CD4-positive, alpha-beta T cell treated with Interleukin-6 at 100 ng/mL for 8 hours (primary cell): ENCODE measurements around the gene COQ9.
A peak's percentile ranks its signal among the peaks of the same experiment; 100 is the strongest.

ENCODE experiments used
- DNase-seq: peaks from one replicate; pipeline ENCODE4 v3.0.0-alpha.2; 2020; ENCODE audit warnings: mixed read lengths, low spot score

The COQ9 gene

DNA sequence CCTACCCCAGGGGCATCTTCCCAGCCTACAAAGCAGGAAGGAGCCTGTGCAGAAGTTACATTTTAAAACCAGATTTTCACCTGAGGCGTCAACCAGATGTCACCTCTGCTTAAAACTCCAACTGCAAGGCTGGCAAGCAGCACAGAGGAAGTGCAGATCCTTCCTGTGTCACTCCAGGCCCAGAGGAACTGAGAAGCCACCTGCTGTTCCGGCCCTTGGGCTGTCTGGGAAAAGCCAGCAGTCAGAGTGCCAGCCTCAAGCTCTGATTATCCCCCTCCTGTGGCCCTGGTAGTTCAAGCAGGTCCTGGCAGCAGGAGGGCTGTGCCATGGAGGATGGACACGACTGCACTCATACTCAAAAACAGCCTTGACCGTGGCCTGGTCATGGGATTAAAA lies 25.4 kb downstream of the COQ9 start:
- DNase-seq, result no peak

GRCh38 chr16:57473176-57473840 lies 26.0 kb downstream of the COQ9 start:
- DNase-seq, result no peak

DNA sequence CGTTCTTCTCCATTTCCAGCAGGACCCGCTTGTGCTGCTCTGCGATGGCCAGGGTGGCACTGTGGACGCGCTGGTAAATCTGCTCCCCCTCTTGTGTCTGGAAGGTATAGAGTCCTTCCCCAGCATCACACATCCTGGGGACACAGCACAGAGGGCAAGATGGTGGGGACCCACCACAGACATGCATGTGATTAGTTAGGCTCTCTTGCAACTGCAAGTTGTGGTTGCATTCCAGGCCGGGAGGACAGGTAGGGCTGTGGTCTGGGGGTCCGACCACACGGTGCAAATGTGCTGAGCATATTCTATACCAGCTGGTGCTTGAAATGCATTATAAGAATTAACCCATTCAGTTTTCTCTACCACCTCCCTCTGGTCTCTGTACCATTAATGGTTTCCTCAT lies 26.6 kb downstream of the COQ9 start:
- no peak for DNase-seq

- DNase-seq, result no peak
Measured at GRCh38 chr16:57474671-57475661, 27.7 kb downstream of the COQ9 start.

GRCh38 chr16:57475711-57476339 lies 28.5 kb downstream of the COQ9 start:
- DNase-seq, result peak; percentile 65

DNA sequence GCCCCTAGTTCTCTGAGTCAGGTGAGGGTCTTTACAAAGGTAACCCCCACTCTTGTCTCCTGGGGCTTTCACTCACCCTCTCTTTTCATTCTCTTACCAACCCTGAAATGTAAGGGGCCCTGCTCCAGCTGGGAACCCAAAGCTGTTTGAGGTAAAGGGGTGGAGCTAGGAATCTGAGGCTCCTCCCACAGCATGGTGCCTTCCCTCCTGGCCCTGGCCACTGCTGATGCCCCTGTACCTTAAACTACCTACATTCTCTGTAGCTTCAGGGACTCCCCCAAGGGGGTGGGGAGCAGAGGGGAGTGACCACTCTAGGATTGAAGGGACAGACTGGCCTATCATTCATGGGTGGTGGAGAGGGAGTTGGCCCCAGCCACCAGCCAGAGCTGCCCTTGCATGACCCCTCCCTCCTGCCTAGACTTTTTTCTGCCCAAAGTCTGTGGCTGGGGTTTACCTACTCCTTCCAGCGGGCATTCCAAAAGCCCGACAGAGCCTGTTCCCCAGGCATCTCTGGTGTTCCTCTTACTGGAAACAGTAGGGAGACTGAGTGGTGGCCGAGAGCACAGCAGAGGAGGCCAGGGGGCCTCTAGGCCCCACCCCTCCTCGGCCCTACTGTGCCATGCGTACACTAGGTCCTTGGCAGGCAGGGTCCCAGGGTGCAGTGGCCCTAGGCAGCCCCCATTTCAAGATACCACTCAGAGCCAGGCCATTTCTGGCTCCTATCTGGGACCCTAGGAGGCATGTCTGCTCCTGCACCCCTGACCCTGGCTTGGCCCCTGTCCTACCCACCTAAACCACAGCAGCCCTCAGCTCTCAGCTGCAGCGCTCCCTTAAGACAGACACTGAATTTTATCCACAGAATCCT lies 29.5 kb downstream of the COQ9 start:
- DNase-seq, result no peak

DNA sequence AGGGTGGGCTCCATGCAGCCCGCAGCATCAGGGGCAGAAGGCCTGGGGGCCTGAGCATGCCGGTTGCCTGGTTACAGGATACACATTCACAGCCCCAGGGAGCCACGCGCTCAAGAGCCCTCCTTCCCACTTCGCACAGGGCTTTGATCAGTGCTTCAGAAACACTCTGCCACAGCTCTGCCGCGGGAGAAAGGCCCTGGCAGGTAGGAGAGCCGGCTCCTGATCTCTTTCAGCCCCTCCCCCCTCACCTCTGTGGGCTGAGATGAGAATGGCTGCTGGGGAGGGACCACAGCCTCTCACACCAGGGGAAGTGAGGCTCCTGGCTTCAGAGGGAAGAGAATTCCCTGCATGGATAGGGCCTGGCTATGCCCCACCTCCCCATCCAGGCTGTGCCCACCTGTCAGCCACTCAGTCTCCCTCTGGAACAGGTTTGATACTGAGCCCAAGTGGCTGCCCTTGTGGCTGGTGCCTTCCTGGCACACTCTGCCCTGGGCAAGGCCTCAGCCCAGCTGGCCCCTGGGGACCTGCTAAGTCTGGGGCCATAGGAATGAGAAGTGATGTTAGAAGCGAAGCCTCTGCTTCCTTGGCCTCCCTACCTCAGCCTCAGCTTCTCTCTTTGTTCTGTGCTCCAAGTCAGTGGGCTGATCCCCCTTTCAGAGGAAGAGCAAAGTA lies 30.4 kb downstream of the COQ9 start:
- DNase-seq, result no peak

GRCh38 chr16:57478396-57479204 lies 31.3 kb downstream of the COQ9 start:
- DNase-seq, result no peak

GRCh38 chr16:57479205-57479975 lies 32.1 kb downstream of the COQ9 start:
- DNase-seq, result no peak

GRCh38 chr16:57479976-57480753 lies 32.9 kb downstream of the COQ9 start:
- no peak for DNase-seq

DNA sequence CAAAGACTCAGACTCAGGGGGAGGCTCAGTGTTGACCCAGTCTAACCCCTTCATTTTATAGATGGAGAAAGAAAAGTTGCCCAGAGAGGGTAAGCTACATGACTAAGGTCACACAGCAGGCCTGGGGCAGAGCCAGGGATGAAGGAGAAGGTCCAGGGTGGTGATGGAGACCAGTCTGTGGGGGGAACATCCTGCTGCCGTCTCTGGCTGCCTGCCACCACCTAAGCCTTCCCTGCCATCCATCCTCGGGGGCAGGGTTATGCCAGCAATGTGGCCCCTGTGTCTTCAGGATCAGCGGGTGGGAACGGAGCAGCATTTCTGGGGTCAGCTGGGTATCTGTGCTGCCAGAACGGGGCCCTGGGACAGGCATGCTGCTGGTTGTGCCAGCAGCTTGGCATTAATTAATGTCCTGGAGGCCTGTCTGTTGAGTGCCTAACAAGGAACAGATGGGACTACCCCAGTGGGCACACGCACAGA lies 33.5 kb downstream of the COQ9 start:
- DNase-seq, result no peak

DNA sequence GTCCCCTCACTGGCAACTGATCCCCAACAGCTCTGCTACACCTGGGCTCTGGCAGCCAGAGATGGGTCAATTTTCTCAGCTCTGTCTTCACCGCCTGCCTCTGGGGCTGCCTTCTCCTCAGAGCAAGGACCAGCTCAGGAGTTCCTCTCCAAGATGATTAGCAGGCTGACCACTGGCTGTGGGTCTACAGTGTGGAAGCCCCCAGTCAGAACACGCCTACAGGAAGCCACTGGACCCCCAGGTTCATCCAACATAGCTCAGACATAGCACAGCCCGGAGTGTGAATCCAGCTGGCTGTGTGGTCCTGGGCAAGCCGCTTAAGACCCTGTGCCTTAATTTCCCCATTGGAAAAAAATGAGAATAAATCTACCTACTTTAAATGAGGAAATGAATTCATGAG lies 34.1 kb downstream of the COQ9 start:
- DNase-seq, result no peak

GRCh38 chr16:57482845-57483545 lies 35.7 kb downstream of the COQ9 start:
- no peak for DNase-seq

- DNase-seq, result no peak
Measured at GRCh38 chr16:57483725-57484514, 36.6 kb downstream of the COQ9 start.

GRCh38 chr16:57484515-57485005 lies 37.3 kb downstream of the COQ9 start:
- DNase-seq, result no peak

GRCh38 chr16:57485091-57485915 lies 38.0 kb downstream of the COQ9 start:
- DNase-seq, result no peak
